Activated T-helper 2 cell treated with anti-CD3 and anti-CD28 coated beads, Interferon-gamma antibody, Interleukin-2, Interleukin-4, amounts not matched to agents 10 μg/mL and 5 μg/mL and 100 μg/mL, durations not matched to agents 14 hours and 24 hours and 36 hours (primary cell): Measurements from ENCODE around the gene CALHM2. TPM values are rescaled to one million over a fixed set of nuclear protein-coding genes. Genes with fewer than 3 reads are reported as not detected.
A peak's percentile ranks its signal among the peaks of the same experiment; 100 is the strongest.

Source experiments
- DNase-seq: peaks from one replicate; pipeline ENCODE4 v3.0.0; 2021; ENCODE audit warnings: low spot score
- H3K27ac Mint-ChIP-seq: one replicate; pipeline ENCODE4 v1.8.0; 2021; ENCODE audit warnings: mixed read lengths
- H3K27me3 Mint-ChIP-seq: one replicate; pipeline ENCODE4 v1.8.0; 2021; ENCODE audit warnings: low read depth, mixed read lengths
- H3K36me3 Mint-ChIP-seq: one replicate; pipeline ENCODE4 v1.8.0; 2021; ENCODE audit warnings: low read depth, mixed read lengths
- H3K4me1 Mint-ChIP-seq: one replicate; pipeline ENCODE4 v1.8.0; 2021; ENCODE audit warnings: low read depth, mixed read lengths
- H3K4me3 Mint-ChIP-seq: one replicate; pipeline ENCODE4 v1.8.0; 2021; ENCODE audit warnings: low read depth, mild to moderate bottlenecking, moderate library complexity, mixed read lengths
- H3K9me3 Mint-ChIP-seq: one replicate; pipeline ENCODE4 v1.8.0; 2021; ENCODE audit warnings: mixed read lengths
- intact Hi-C: fragments of 100-400 bp; cut with micrococcal nuclease; formaldehyde crosslinking; loops from one replicate; pipeline ENCODE4 v1.15.1; 2023
- total RNA-seq: library from RNA; stranded (reverse); gene quantifications from 2 replicates; pipeline ENCODE4 v1.2.3, GENCODE V29; 2022

Gene CALHM2
- total RNA-seq, 1 donor from 2014 or later, result 21.1 TPM

DNA sequence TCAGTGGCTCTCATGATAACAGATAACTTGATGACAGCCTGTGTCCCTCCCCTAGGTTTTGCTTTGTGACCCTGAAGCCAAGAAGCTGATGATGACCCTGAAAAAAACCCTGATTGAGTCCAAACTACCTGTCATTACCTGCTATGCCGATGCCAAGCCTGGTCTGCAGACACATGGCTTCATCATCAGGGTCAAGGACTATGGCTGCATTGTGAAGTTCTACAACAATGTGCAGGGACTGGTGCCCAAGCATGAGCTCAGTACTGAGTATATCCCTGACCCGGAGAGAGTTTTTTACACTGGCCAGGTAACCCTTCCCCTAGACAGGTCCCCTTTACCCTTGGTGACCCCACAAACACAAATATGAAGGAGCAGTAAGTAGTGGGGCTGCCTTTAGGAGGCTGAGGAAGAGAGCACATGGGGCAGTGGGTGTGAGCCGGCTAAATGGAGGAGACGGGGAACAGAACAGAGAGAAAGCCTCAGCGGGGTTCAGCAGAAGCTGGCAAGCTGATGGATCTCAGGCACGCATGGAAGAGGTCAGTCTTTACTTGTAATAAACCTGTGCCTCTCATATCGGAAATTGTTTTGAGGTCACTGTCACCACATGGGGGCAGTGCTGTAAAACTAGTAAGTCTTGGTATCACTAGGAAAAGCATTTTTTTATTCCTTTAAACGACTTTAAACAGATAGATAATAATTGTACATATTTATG, 35.6 kb downstream of the CALHM2 start:
- intact Hi-C loops, result loop anchor here (1.0 kb wide), 1 partner anchor 69 kb away; no protein-coding TSS in a partner anchor
- peak; percentile 47 for DNase-seq
- Mint-ChIP-seq H3K36me3 (peaks cover 87% of the 10 kb centered on the region), H3K27ac (no peak overlapping the region), H3K4me3 (no peak overlapping the region), H3K4me1 (no peaks in the 10 kb centered on the region), H3K27me3 (no peaks in the 10 kb centered on the region), H3K9me3 (no peaks in the 10 kb centered on the region)

DNA sequence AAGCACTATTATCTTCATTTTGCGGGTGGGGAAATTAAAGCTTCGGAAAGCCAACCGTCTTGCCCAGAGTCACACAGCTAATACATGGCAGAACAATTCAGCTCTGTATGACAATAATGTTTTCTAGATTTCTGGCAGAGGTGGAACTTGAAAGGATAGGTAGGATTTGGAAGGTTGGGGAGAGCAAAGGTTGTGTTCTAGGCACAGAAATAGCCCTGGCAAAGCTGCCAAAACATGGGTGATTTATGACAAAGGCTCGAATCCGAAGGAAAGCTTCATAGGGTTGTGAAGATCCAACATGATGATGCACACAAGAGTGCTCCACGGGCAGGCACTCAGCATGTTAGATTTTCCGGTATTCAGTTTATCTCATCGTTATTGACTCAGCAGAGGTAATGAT, 36.6 kb downstream of the CALHM2 start:
- intact Hi-C loops, result no loop called here
- Mint-ChIP-seq H3K9me3 (no peaks in the 10 kb centered on the region), H3K27ac (no peak overlapping the region), H3K36me3 (peaks cover 82% of the 10 kb centered on the region), H3K27me3 (no peaks in the 10 kb centered on the region), H3K4me3 (no peak overlapping the region), H3K4me1 (no peaks in the 10 kb centered on the region)
- DNase-seq, result no peak

DNA sequence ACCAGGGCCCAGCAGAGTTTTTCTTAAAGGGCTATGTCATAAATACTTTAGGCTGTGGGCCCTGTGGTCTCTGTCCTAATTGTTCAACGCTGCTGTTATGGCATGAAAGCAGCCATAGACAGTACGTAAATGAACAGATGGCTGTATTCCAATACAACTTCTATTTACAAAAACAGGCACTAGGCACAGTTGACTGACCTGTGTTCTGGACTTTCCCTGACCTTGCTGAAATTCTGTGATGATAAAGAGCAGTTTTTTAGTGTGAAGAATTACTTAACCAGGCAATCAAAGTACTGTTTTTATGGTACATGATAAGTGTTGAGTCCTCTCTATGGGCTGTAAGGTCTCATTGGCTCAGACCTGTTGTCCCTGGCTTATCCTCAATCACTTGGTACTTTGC, 38.6 kb downstream of the CALHM2 start:
- Mint-ChIP-seq H3K9me3 (no peaks in the 10 kb centered on the region), H3K4me3 (no peak overlapping the region), H3K27me3 (no peaks in the 10 kb centered on the region), H3K4me1 (no peaks in the 10 kb centered on the region), H3K27ac (no peak overlapping the region), H3K36me3 (peaks cover 82% of the 10 kb centered on the region)
- intact Hi-C loops, result no loop called here
- DNase-seq, result no peak

DNA sequence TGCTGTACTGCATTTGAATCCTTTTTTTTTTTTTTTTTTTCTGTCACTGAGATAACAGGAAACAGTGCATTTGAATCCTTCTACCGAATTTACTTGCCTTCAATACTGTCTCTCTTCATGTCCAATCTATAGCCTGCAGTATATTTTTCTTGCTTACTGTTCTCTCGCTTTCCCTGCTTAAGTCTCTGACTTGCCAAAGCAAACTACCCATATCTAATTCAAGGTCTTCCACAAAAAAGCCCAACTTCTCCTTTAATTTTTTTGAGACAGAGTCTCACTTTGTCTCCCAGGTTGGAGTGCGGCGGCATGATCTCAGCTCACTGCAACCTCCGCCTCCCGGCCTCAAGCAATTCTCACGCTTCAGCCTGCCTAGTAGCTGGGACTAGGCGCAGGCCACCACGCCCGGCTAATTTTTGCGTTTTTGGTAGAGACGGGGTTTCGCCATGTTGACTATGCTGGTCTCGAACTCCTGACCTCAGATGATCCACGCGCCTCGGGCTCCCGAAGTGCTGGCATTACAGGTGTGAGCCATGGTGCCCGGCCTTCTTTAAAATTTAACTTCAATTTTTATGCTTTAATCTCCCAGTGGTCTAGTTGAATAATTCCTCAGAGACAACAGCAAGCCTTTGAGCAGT, 54.9 kb downstream of the CALHM2 start:
- Mint-ChIP-seq H3K27ac (peak overlapping the region; percentile 94), H3K4me1 (peaks cover 48% of the 10 kb centered on the region), H3K36me3 (peaks cover 74% of the 10 kb centered on the region), H3K9me3 (no peaks in the 10 kb centered on the region), H3K27me3 (no peaks in the 10 kb centered on the region), H3K4me3 (peak overlapping the region; percentile 92)
- intact Hi-C loops, result no loop called here
- no peak for DNase-seq

DNA sequence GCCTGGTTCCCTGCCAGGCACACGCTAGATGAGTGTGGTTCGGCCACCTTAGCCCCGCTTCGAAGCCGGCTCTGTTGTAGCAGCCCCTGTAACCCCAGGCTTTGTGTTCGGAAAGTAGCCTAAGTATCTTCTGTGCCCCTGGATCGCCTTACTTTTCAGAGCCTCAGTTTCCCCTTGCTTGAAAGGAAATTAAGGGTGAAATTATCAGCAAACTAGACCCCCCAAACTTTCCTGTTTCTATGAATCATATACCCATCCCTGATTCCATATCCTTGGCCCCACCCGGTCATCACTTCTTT, 55.4 kb downstream of the CALHM2 start:
- H3K36me3 Mint-ChIP-seq, result peaks cover 70% of the 10 kb centered on the region
- peak overlapping the region; percentile 92 for H3K4me3 Mint-ChIP-seq
- H3K27me3 Mint-ChIP-seq, result no peaks in the 10 kb centered on the region
- peak overlapping the region; percentile 94 for H3K27ac Mint-ChIP-seq
- no peak for DNase-seq
- intact Hi-C loops, result loop anchor here (1.0 kb wide), 1 partner anchor 28 kb away; no protein-coding TSS in a partner anchor
- H3K9me3 Mint-ChIP-seq, result no peaks in the 10 kb centered on the region
- peaks cover 48% of the 10 kb centered on the region for H3K4me1 Mint-ChIP-seq

Other genes starting within 250 kb of the CALHM2 start
- not detected in 2 replicates for gene RPEL1, start 206.5 kb downstream of the CALHM2 start, total RNA-seq
- 0.78 and 0.87 TPM in 2 replicates for gene INA, start 175.2 kb downstream of the CALHM2 start, total RNA-seq
- gene PCGF6, start 101.2 kb downstream of the CALHM2 start, total RNA-seq, result 16.8 and 17.7 TPM in 2 replicates
- 9.5 and 10.7 TPM in 2 replicates for gene TAF5, start 84.4 kb downstream of the CALHM2 start, total RNA-seq
- 476 and 483 TPM in 2 replicates for gene ATP5MK, start 55.9 kb downstream of the CALHM2 start, total RNA-seq
- 79.4 and 81.6 TPM in 2 replicates for gene PDCD11, start 55.7 kb downstream of the CALHM2 start, total RNA-seq
- 0.09 TPM in 1 of 2 replicates, not detected in the other for gene CALHM1, start 6.5 kb upstream of the CALHM2 start, total RNA-seq
- gene CALHM3, start 26.9 kb upstream of the CALHM2 start, total RNA-seq, result not detected in 2 replicates
- gene NEURL1, start 41.3 kb upstream of the CALHM2 start, total RNA-seq, result 1.7 and 2.2 TPM in 2 replicates